ENCODE measurements around the gene PAPPA2.

DNA sequence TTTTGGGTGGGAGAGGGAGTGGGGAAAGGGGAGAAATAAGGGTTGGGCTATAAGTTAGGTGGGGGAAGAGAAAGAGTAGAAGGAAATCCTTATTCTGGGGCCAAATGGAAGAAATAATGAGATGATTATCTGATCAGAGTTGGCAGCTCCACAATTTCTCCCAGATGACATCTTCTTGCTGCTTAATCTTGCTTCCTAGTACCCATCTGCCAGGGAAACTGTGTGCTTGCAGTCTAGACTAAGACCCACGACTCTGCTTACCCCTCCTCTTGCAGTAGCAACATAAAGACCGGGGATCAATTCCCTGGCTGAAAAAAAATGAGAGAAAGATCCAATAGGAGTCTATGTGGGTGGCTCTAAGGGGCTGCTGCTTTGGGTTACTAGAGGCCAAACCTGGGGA, 95.6 kb downstream of the PAPPA2 start:
- TF ChIP-seq, protein P1, sequence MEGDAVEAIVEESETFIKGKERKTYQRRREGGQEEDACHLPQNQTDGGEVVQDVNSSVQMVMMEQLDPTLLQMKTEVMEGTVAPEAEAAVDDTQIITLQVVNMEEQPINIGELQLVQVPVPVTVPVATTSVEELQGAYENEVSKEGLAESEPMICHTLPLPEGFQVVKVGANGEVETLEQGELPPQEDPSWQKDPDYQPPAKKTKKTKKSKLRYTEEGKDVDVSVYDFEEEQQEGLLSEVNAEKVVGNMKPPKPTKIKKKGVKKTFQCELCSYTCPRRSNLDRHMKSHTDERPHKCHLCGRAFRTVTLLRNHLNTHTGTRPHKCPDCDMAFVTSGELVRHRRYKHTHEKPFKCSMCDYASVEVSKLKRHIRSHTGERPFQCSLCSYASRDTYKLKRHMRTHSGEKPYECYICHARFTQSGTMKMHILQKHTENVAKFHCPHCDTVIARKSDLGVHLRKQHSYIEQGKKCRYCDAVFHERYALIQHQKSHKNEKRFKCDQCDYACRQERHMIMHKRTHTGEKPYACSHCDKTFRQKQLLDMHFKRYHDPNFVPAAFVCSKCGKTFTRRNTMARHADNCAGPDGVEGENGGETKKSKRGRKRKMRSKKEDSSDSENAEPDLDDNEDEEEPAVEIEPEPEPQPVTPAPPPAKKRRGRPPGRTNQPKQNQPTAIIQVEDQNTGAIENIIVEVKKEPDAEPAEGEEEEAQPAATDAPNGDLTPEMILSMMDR (IDR thresholded peaks at IDR 0.05), result no peak
- no peak for TF ChIP-seq POLR2A (IDR thresholded peaks at IDR 0.05)
